HCT116 (cell line): ENCODE results near the gene PACRG.

ENCODE experiments used
- CTCF ChIP-seq, 3 experiments: fragments of 200-600 bp in 1 of 3; sonication (generic) in 1 of 3; IDR thresholded peaks in 2 of 3; conservative IDR thresholded peaks in 1 of 3; 2 replicates each; pipeline ENCODE4 v1.5.1; 2012 to 2017; ENCODE audit warnings: low read depth in 2 of 3, low read length in 2 of 3, antibody characterized with exemption in 1 of 3, borderline replicate concordance in 1 of 3, control low read depth in 1 of 3, mild to moderate bottlenecking in 1 of 3, mixed read lengths in 1 of 3, mixed run types in 1 of 3, moderate library complexity in 1 of 3; ENCODE audit not compliant: insufficient read depth in 1 of 3
- ELF1 ChIP-seq: IDR thresholded peaks from 2 replicates; pipeline ENCODE4 v1.6.1; 2012; ENCODE audit warnings: low read depth, borderline replicate concordance
- EZH2 ChIP-seq: fragments of 200-600 bp; sonication (generic); IDR thresholded peaks from 2 replicates; pipeline ENCODE4 v1.6.1; 2017; ENCODE audit warnings: antibody characterized with exemption, mixed run types
- EZH2phosphoT487 ChIP-seq: fragments of 200-600 bp; IDR thresholded peaks from 2 replicates; pipeline ENCODE4 v1.6.1; 2018; ENCODE audit warnings: antibody characterized with exemption, borderline replicate concordance
- MAX ChIP-seq: IDR thresholded peaks from 2 replicates; pipeline ENCODE4 v1.6.1; 2012
- POLR2A ChIP-seq: IDR thresholded peaks from 2 replicates; pipeline ENCODE4 v1.7.0; 2011; ENCODE audit warnings: borderline replicate concordance; ENCODE audit not compliant: insufficient read depth, insufficient read length; ENCODE audit errors: extremely low read depth
- POLR2AphosphoS5 ChIP-seq: IDR thresholded peaks from 2 replicates; pipeline ENCODE4 v1.6.1; 2011; ENCODE audit warnings: mild to moderate bottlenecking, low read depth, low read length, moderate library complexity
- RAD21 ChIP-seq: IDR thresholded peaks from 2 replicates; pipeline ENCODE4 v1.6.1; 2012; ENCODE audit warnings: low read depth, mild to moderate bottlenecking
- REST ChIP-seq: IDR thresholded peaks from 2 replicates; pipeline ENCODE4 v1.6.1; 2012; ENCODE audit warnings: low read depth
- SIN3A ChIP-seq: IDR thresholded peaks from 2 replicates; pipeline ENCODE4 v1.6.1; 2012; ENCODE audit warnings: low read depth
- SRF ChIP-seq: IDR thresholded peaks from 2 replicates; pipeline ENCODE4 v1.6.1; 2012; ENCODE audit warnings: low read depth
- ZBTB33 ChIP-seq: IDR thresholded peaks from 2 replicates; pipeline ENCODE4 v1.6.1; 2011; ENCODE audit warnings: mild to moderate bottlenecking, low read length, moderate library complexity; ENCODE audit not compliant: insufficient replicate concordance; ENCODE audit errors: extremely low read depth
- ZNF274 ChIP-seq: fragments of 200-500 bp; sonication (Bioruptor generic); IDR thresholded peaks from 2 replicates; pipeline ENCODE4 v1.6.1; 2014; ENCODE audit warnings: mild to moderate bottlenecking, low read depth, low read length, inconsistent platforms

GRCh38 chr6:163053667-163054344, 326.0 kb downstream of the PACRG start:
- TF ChIP-seq REST, result no peak
- no peak for TF ChIP-seq CTCF (IDR thresholded peaks at IDR 0.05 in 2 of 3, conservative IDR thresholded peaks at IDR 0.05 in 1 of 3; ENCODE audit: borderline replicate concordance in 1 of 3, insufficient read depth in 1 of 3, low read depth in 2 of 3, low read length in 2 of 3)
- no peak for TF ChIP-seq POLR2AphosphoS5
- no peak for TF ChIP-seq SIN3A
- TF ChIP-seq ZBTB33, result no peak
- no peak for TF ChIP-seq EZH2
- TF ChIP-seq MAX, result no peak
- no peak for TF ChIP-seq ZNF274
- no peak for TF ChIP-seq RAD21
- no peak for TF ChIP-seq SRF
- no peak for TF ChIP-seq ELF1
- no peak for TF ChIP-seq EZH2phosphoT487
- no peak for TF ChIP-seq POLR2A
